ENCODE results near the gene AFF1.

GRCh38 chr4:87045234-87045558 lies 110.4 kb downstream of the AFF1 start:
- TF ChIP-seq CTCF (conservative IDR thresholded peaks at IDR 0.05; ENCODE audit: low read depth, low read length) (no peak), FOS (IDR thresholded peaks at IDR 0.05; ENCODE audit: low read depth, low read length) (no peak)

All from IMR-90 (cell line).